Measurements from ENCODE around the gene KCTD15. TPM values are rescaled to one million over a fixed set of nuclear protein-coding genes. Genes with fewer than 3 reads are reported as not detected.

KCTD15 gene
- total RNA-seq, 3 donors from 2014 or later, result 8.0 to 42.3 (median 10.1) TPM

- Histone ChIP-seq H3K4me1 (ENCODE audit: low read depth) (no peaks in the 10 kb centered on the region), H3K4me3 (no peak overlapping the region), H3K36me3 (ENCODE audit: low read depth) (no peaks in the 10 kb centered on the region), H3K9me3 (no peaks in the 10 kb centered on the region)
- intact Hi-C loops (cut with DNase I, micrococcal nuclease), result no loop called here
- TF ChIP-seq, protein P1, sequence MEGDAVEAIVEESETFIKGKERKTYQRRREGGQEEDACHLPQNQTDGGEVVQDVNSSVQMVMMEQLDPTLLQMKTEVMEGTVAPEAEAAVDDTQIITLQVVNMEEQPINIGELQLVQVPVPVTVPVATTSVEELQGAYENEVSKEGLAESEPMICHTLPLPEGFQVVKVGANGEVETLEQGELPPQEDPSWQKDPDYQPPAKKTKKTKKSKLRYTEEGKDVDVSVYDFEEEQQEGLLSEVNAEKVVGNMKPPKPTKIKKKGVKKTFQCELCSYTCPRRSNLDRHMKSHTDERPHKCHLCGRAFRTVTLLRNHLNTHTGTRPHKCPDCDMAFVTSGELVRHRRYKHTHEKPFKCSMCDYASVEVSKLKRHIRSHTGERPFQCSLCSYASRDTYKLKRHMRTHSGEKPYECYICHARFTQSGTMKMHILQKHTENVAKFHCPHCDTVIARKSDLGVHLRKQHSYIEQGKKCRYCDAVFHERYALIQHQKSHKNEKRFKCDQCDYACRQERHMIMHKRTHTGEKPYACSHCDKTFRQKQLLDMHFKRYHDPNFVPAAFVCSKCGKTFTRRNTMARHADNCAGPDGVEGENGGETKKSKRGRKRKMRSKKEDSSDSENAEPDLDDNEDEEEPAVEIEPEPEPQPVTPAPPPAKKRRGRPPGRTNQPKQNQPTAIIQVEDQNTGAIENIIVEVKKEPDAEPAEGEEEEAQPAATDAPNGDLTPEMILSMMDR (IDR thresholded peaks at IDR 0.05), result no peak
- no peak for ATAC-seq
- no peak for DNase-seq
Observed at GRCh38 chr19:33766623-33767022, 30.0 kb upstream of the KCTD15 start.

DNA sequence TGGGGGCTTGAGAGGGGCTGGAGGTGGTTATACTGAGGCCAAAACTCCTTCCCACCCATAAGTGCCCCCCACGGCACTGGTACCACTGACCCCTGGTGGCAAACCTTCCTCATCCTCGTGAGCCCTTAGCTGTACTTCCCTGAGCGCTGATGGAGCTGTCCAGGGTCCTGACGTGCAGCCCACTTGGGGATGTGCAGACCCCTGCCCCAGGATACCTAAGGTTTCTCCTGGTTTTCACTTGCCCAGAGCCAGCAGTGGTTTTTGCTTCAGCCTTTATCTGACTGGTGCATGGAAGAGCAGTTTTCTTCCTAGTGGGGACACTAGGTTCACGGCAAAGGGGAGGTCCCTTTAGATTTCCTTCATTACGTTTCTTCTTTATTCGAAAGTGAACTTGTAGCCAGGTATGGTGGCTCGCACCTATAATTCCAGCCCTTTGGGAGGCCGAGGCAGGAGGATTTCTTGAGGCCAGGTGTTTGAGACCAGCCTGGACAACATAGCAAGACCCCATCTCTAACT is 28.7 kb upstream of the KCTD15 start:
- ATAC-seq, result no peak
- Histone ChIP-seq H3K9me3 (no peaks in the 10 kb centered on the region), H3K4me3 (no peak overlapping the region), H3K36me3 (ENCODE audit: low read depth) (no peaks in the 10 kb centered on the region), H3K4me1 (ENCODE audit: low read depth) (no peaks in the 10 kb centered on the region)
- peak in 1 of 3 donors; percentile 23 for DNase-seq
- intact Hi-C loops (cut with DNase I, micrococcal nuclease), result no loop called here
- TF ChIP-seq, protein P1 (IDR thresholded peaks at IDR 0.05), result no peak

DNA sequence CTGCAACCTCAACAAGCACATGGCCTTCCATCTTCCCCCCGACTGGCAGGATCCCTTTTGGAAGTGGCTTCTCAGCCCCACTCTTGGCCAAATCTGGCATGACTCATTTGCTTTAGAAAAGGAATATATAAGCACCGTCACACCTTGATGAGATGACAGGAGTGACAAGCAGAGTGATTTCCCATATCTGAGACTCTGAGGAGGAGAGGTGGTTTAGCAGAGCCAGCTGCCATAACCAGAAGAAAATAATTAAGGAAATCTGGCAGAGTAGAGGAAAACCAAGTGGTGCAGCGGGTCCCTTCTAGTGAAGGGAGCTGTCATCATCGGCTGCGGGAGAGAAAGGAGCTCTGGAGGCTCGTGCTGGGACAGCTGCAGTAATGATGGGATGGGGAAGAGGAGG is 27.5 kb upstream of the KCTD15 start:
- DNase-seq (no peak), ATAC-seq (no peak)
- Histone ChIP-seq H3K9me3 (no peaks in the 10 kb centered on the region), H3K4me3 (no peak overlapping the region), H3K36me3 (ENCODE audit: low read depth) (no peaks in the 10 kb centered on the region), H3K4me1 (ENCODE audit: low read depth) (no peaks in the 10 kb centered on the region)
- TF ChIP-seq, protein P1 (IDR thresholded peaks at IDR 0.05), result no peak
- intact Hi-C loops (cut with DNase I, micrococcal nuclease), result no loop called here

DNA sequence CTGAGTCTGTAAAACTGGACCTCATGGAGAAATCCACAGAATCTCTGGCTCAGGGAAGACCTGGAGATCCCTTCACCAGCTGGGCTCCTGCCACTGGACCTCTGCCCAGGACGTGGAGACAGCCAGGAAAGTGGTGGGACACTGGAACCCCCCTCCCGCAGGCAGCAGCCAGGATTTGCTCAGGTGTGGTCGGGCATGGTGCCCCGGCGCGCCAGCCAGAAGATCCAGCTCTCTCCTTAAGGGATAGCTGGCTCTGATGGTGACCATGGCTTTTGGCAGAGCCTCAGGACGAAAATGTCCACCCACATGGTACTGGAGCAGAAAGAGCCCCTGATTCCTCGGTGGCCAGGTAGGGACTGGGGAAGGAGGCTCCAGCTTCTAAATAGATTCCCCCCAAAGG is 26.6 kb upstream of the KCTD15 start:
- Histone ChIP-seq H3K4me3 (no peak overlapping the region), H3K36me3 (ENCODE audit: low read depth) (no peaks in the 10 kb centered on the region), H3K4me1 (ENCODE audit: low read depth) (no peaks in the 10 kb centered on the region), H3K9me3 (no peaks in the 10 kb centered on the region)
- intact Hi-C loops (cut with DNase I, micrococcal nuclease), result loop anchor here (5.0 to 10.0 kb wide), 3 partner anchors 225 to 353 kb away; no protein-coding TSS in a partner anchor
- DNase-seq (no peak), ATAC-seq (no peak)
- TF ChIP-seq, protein P1 (IDR thresholded peaks at IDR 0.05), result no peak

DNA sequence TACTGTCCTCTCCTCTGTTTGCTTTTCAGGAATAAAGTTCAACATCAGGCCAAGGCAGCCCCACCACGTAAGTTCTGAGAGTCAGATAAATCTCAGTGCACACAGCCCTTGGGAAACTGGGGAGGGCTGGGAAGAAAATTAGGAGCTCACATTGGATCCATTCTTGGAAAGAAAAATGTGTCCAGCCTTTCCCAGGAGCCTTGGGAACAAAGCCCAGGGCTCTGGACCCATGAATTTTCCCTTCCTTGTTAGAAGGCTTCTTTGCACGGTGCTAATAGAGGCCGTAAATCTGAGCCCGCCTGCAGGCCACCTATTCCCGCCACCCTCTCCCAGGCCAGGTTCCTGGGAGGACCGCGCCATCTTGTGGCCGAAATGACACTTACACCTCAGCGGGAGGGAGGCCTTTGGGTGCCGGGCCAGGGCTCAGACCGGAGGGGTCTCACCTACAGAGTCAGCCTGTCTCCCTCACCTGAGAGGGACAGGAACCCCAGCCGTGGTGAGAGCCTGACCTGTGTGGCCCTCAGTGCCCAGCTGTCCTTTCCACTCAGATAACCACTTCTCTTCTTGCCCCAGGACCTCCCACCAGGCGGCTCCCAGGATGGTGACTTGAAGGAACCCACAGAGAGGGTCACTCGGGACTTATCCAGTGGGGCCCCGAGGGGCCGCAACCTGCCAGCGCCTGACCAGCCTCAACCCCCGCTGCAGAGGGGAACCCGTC is 25.1 kb upstream of the KCTD15 start:
- no peaks in the 10 kb centered on the region for H3K4me1 ChIP-seq (ENCODE audit: low read depth)
- no peak overlapping the region for H3K4me3 ChIP-seq
- DNase-seq, result peak in 2 of 3 donors; percentile 82
- H3K9me3 ChIP-seq, result no peaks in the 10 kb centered on the region
- TF ChIP-seq, protein P1 (IDR thresholded peaks at IDR 0.05), result peak; percentile 63
- H3K36me3 ChIP-seq (ENCODE audit: low read depth), result no peaks in the 10 kb centered on the region
- peak; percentile 76 for ATAC-seq
- intact Hi-C loops (cut with DNase I, micrococcal nuclease), result loop anchor here (5.0 to 10.0 kb wide), 3 partner anchors 223 to 354 kb away; no protein-coding TSS in a partner anchor

Measured in mucosa of descending colon (tissue), 3 donors.